ENCODE measurements around the gene PXK.
A peak's percentile ranks its signal among the peaks of the same experiment; 100 is the strongest.

The PXK gene

DNA sequence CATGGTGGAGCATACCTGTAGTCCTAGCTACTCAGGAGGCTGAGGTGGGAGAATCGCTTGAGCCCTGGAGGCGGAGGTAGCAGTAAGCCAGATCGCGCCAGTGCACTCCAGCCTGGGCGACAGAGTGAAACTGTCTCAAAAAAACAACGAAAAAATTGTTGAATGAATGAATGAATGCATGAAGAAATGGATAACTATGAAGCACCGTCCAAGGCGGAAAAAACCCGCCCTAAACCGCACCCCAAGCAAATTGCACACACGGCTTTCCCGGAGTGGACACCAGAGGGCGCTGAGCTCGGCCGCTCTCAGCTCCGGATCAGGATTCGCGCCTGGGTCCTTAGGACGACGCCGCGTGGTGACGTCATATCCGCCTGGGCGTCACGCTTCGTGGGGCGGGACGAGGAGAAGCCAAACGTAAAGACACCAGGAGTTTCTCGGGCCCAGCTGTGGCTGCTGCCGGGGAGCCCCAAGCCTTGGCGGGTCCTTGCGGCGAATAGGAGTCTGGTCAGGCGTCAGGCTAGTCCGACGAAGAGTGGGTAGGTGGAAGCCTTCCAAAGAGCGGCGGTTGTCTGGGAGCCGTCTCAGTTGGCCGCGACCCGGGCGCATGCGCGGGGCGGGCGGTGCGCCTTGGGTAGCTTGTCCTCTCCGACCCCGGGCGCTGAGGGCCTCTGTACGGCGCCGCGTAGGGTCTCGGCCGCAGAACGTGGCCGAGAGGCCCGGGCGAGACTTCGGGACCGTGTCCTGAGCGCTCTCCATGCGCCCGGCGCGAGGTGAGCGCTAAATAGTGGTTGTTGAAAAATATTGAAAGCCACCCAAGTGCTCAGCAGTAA, 26.6 kb upstream of the PXK start, which contains the start of the genes HTD2 and RPP14:
HTD2 (plus strand) TSS at position 639 of the 830 bp plus-strand sequence. CDS start 11,094 bp downstream, outside the sequence.
RPP14 (plus strand) TSS at position 364 of the 830 bp plus-strand sequence. CDS start 4,085 bp downstream, outside the sequence.
- TF ChIP-seq GATA1 (IDR thresholded peaks at IDR 0.05; ENCODE audit: low read depth, low read length) (no peak), POLR2A (IDR thresholded peaks at IDR 0.05; ENCODE audit: low read length) (peak; percentile 81)
- DNase-seq = peak; percentile 99 to 100

DNA sequence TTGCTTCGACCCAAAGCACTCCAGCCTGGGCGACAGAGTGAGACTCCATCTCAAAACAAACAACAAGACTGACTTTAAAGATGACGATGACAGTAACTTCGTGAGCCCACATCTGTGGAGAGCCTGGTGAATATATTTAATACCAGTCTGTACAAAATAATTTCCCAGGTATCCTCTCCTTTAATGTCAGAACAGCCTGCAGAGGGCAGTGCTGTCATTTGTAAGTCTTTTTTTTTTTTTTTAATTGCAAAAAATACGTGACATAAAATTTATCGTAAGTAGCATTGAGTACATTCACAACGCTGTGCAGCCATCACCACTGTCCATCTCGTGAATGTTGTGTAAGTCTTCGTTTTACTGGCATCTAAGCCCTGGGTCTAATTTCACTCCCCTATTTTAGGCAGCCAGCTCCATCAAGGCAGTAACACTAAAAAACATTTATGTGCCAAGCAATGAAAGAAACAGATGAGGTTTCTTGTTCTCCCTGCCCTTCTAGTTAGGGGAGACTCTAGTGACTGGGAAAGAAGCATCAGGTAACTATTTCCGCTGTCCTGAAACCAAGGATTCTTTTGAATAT, 25.0 kb upstream of the PXK start:
- TF ChIP-seq GATA1 (IDR thresholded peaks at IDR 0.05; ENCODE audit: low read depth, low read length) = no peak
- TF ChIP-seq POLR2A (IDR thresholded peaks at IDR 0.05; ENCODE audit: low read length) = no peak
- peak; percentile 71 to 76 for DNase-seq

DNA sequence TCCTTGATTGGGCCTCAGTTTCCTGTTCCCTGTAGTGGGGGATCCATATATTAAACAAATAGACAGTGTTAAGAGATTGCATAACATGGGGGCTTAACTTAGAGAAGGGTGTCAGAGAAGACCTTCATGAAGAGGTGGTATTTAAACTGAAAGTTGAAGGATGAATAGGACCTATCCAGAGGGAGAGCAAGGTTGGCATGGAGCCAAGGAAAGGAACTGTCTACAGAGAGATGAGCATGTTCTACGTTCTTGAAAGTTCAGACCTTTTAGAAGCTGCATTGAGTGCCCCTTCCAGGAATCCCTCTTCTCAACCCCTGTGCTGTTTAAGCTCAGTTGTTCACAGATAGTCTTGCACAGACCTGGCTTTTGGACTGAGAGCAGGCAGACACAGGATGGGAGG, 24.0 kb upstream of the PXK start:
- DNase-seq = peak in 1 of 2 experiments; percentile 31
- TF ChIP-seq GATA1 (IDR thresholded peaks at IDR 0.05; ENCODE audit: low read depth, low read length) = no peak

DNA sequence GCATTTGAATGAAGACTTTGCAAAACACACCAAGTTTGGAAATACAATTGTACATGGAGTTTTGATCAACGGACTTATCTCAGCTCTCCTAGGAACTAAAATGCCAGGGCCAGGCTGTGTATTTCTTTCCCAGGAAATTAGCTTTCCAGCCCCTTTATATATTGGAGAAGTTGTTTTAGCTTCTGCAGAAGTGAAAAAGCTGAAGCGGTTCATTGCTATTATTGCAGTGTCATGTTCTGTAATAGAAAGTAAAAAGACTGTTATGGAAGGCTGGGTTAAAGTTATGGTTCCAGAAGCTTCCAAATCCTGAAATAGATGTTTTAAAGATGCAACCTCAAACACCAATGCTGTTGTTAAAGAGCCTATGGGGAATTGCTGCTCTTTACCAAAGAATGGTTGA, 14.9 kb upstream of the PXK start:
- DNase-seq = no peak
- no peak for TF ChIP-seq POLR2A (IDR thresholded peaks at IDR 0.05; ENCODE audit: low read length)
- TF ChIP-seq GATA1 (IDR thresholded peaks at IDR 0.05; ENCODE audit: low read depth, low read length) = no peak

DNA sequence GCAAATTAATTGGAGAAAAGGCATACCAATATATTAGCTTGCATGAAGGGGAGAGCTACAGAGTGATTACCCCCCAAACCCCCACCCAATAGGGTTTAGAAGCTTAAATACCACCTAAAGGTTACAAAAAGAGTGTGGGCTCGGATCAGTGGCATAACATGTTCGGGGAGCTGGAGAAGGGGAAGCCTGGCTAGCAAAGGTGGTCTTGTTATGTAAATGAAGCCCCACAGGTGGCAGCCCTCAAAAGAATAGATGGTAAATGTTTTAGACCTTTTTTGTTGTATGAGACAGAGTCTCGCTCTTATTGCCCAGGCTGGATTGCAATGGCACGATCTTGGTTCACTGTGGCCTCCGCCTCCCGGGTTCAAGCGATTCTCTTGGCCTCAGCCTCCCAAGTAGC, 10.9 kb upstream of the PXK start:
- TF ChIP-seq POLR2A (IDR thresholded peaks at IDR 0.05; ENCODE audit: low read length) = no peak
- TF ChIP-seq GATA1 (IDR thresholded peaks at IDR 0.05; ENCODE audit: low read depth, low read length) = no peak

DNA sequence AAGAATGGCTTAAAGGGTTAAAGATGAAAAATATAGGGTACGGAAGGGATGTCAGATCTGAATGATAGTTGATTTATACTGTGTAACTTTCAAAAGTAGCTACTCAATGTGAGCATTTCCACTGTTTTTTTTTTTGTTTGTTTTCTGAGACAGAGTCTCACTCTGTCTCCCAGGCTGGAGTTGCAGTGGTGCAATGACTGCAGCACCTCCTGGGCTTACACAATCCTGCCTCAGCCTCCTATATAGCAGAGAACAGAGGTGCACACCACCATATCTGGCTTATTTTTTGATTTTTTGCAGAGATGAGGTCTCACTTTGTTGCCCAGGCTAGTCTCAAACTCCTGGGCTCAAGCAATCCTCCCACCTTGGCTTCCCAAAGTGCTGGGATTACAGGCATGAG, 9.9 kb upstream of the PXK start:
- TF ChIP-seq POLR2A (IDR thresholded peaks at IDR 0.05; ENCODE audit: low read length) (no peak), GATA1 (IDR thresholded peaks at IDR 0.05; ENCODE audit: low read depth, low read length) (no peak)
- no peak for DNase-seq

More for the DNA sequence above, 10.9 kb upstream of the PXK start:
- DNase-seq = no peak

DNA sequence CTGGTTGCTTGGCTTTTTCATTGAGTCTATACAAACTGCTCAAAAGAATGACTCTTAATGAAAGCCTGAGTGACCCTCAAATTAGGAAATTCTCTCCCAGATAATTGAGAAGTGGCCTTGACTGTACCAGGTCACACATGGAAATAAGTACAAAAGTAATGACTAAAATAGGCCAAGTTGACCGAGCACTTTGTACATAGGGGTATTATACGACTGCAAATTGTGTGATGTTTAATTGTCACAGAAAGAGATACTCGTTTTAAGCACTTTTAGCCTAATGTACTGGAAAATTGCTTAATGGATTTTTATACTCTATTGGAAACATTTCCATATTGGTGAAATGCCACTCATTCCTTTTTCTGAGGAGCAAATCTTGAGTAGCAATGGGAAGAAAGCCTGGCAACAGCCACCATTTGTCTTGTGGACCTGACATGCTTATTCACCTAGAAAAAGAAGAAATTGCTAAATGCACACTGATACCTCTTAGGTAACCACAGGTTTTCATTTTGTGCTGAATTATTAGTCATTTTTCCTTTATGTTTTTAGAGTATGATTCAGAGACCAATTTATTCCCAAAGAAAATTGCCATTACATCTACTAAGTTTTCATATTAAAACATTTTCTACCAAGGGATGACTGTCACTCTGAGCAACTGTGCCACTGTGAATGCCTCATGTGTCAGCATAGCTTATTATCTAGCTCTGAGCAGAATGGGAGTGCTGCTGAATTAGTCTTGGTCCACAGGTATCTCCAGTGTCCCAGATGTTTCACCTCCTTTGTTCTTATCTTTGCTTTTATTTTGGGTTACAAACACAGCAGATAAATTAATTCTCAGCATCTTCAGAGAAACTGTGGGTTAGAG, 8.9 kb upstream of the PXK start:
- DNase-seq = peak; percentile 53 to 76
- TF ChIP-seq POLR2A (IDR thresholded peaks at IDR 0.05; ENCODE audit: low read length) (no peak), GATA1 (IDR thresholded peaks at IDR 0.05; ENCODE audit: low read depth, low read length) (no peak)

DNA sequence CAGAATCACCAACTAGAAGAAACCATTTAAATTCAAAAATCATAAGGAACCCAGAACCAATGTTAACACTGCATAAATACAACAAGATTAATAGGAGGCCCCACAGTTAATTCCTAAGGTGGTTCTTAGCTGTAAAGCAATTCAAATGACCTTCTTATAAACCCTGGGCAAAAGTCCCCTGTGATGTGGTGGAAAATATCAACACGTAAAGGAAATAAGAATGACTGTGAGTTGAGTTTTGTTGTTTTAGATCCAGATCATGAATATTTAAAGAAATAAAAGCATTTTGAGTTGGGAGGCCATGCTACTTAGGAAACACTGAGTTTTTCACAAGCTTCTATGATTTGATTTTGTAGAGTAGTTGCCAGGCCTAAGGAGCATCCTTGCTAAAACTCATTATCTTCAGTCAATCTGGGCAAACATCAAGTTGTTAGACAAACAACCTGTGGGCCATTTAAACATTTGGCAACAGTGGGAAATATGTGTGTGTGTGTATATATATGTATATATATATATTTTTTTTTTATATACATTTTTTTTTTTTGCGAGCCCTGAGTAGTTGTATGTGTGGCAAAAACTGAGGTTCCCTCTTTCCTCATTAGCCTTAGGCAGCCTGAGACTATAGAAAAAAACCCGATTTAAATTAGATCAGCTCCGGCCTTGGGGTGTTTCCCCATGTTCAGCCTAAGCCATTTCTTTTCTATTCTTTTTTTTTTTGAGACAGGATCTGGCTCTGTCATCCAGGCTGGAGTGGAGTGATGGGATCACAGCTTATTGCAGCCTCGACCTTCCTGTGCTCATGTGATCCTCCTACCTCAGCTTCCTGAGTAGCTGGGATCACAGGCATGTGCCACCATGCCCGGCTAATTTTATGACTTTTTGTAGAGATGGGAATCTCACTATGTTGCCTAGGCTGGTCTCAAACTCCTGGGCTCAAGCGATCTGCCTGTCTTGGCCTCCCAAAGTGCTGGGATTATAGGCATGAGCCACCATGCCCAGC, 8.0 kb upstream of the PXK start:
- DNase-seq = no peak
- TF ChIP-seq POLR2A (IDR thresholded peaks at IDR 0.05; ENCODE audit: low read length) = no peak
- no peak for TF ChIP-seq GATA1 (IDR thresholded peaks at IDR 0.05; ENCODE audit: low read depth, low read length)

DNA sequence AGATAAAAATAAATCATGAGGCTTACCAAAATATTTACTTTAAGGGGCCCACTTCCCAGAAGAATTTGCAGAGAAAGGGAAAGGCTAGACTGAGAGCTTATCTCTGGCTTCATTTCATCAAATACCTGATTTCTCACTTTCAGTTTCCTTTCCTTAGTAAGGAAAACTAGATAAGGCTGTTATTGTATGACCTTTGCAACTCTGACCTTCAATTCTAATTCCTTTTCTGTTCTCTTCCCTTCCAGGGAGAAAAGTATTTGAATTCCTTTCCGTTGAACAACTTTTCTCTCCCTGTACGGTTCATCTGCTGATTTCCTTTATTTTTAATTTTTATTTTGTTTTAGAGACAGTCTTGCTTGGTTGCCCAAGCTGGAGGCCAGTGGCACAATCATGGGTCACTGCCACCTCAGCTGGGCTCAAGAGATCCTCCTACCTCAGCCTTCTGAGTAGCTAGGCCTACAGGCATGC, 7.1 kb upstream of the PXK start:
- TF ChIP-seq GATA1 (IDR thresholded peaks at IDR 0.05; ENCODE audit: low read depth, low read length) (no peak), POLR2A (IDR thresholded peaks at IDR 0.05; ENCODE audit: low read length) (no peak)
- DNase-seq = no peak

DNA sequence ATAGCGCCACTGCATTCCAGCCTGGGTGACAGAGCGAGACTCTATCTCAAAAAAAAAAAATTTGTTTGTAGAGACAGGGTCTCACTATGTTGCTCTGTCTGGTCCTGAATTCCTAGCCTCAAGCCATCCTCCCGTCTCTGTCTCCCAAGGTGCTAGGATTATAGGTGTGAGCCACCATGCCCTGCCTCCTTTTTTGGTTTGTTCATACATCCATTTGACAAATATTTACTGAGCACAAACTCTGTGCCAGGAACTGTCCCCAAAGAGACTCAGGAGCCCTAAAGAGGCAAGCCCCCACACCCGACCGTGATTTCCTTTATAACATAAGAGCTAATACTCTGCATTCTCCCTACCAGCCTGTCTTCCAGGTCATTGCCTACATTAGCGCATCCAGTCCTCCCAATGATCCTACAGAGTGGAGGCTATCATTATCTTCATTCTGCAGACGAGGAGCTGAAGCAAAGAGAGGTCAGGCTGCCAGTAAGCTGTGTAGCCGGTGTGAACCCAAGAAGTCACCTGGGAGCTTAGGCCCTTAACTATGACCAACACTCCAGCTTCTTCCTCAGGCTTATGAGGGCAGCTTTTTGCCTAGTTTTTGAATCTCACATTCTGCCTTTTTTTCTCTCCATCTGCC, 6.3 kb upstream of the PXK start:
- no peak for TF ChIP-seq GATA1 (IDR thresholded peaks at IDR 0.05; ENCODE audit: low read depth, low read length)
- no peak for TF ChIP-seq POLR2A (IDR thresholded peaks at IDR 0.05; ENCODE audit: low read length)
- DNase-seq = no peak

DNA sequence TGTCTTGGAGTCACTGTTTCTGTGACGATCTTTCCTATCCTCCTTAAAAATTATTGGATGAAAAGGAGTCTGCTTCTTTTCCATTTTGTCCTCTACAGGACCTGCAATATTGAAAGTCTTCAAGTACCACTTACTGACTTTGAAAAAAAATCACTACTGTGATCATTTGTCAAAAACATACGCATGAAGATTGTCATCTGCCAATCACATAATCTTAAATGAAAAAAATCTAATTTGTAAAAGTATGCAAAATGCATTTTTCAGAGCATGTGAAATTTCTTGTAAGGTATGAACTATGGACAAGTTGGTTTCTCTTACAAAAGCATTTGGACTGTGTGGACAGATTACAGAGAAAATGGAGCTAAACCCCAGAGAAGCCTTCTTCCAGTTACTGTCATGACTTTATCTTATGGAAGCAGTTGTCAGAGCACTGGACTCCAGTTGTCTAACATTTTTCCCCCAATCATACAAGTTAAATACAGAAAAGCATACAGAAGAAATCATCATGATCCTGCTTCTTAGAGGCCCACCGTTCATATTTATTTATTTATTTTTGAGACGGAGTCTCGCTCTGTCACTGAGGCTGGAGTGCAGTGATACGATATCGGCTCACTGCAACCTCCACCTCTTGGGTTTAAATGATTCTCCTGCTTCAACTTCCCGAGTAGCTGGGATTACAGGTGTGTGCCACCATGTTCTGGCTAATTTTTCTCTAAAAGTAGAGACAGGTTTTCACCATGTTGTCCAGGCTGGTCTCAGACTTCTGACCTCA, 3.4 kb upstream of the PXK start:
- TF ChIP-seq POLR2A (IDR thresholded peaks at IDR 0.05; ENCODE audit: low read length) (no peak), GATA1 (IDR thresholded peaks at IDR 0.05; ENCODE audit: low read depth, low read length) (no peak)
- DNase-seq = peak; percentile 12 to 37

All from erythroblast (primary cell).